ENCODE data around the gene FXYD2. TPM values are rescaled to one million over a fixed set of nuclear protein-coding genes. Genes with fewer than 3 reads are reported as not detected.

Gene FXYD2
- polyA plus RNA-seq, 1 donor = 316 TPM

DNA sequence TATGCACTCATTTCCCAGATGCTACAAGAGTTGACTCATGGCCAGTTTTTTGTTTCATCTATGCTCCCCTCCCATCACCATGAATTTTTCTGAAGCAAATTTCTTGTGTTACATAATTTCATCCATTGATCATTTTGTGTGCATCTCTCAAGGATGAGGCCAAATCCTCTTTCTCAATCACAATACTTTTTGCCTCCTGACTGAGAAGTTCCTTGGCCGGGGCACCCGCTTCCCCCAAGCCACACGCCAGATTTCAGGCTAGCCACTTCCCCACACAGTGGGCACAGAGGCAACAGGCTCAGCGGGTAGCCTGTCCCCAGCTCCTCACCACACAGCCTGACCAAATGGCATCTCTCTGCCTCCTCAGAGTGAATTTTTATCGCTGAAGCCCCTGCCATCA, 17.7 kb downstream of the FXYD2 start:
- DNase-seq = no peak

DNA sequence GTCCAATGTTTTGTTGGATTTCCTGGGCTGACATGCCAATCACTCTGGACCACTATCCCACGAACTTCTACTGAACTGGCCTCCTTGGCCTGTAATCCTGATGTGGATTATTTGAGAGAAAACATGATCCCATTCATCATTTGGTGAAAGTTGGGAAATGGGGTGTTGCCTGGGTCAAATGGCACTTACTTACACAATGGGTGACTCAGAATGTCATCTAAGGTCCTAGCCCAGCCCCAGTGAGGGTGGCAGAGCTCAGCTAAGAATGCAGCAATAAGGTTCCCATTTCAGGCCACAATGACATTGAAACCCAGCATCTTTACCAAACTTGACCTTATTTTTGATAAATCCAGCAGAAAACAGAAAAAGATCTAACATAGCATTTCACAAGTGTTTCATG, 19.5 kb downstream of the FXYD2 start:
- DNase-seq = no peak

DNA sequence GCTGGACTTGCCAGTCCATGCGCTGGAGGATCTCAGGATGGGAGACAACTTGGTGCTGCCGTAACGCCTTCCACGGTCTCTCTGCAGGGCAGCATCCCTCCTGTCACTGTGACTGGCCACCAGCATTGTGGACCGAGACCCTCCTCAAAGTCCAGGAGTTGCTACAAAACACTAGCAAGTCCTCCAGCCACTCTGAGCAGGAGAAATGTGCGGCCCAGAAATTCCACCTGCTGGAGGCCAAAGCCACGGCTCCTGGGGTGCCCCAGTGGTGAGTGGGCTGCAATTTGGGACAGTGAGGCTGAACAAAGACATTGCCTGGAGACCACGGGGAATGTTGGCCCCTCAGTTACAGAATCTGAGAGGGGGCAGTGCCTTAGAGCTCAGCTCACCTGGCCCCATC, 20.6 kb downstream of the FXYD2 start:
- no peak for DNase-seq

GRCh38 chr11:117799634-117800033, 24.9 kb downstream of the FXYD2 start:
- no peak for DNase-seq

GRCh38 chr11:117796872-117797529, 27.5 kb downstream of the FXYD2 start, which contains the start of gene DSCAML1:
TSS of gene DSCAML1 (minus strand) at chr11:117797216. CDS start at chr11:117797079, 137 bp downstream.
- no peak for DNase-seq

GRCh38 chr11:117796456-117796871, 28.1 kb downstream of the FXYD2 start:
- DNase-seq = no peak

GRCh38 chr11:117795638-117796455, 28.7 kb downstream of the FXYD2 start:
- DNase-seq = no peak

- no peak for DNase-seq
These were observed 29.5 kb downstream of the FXYD2 start for GRCh38 chr11:117794772-117795629.

GRCh38 chr11:117794135-117794534, 30.4 kb downstream of the FXYD2 start:
- DNase-seq = no peak

GRCh38 chr11:117793583-117793982, 31.0 kb downstream of the FXYD2 start:
- no peak for DNase-seq

DNA sequence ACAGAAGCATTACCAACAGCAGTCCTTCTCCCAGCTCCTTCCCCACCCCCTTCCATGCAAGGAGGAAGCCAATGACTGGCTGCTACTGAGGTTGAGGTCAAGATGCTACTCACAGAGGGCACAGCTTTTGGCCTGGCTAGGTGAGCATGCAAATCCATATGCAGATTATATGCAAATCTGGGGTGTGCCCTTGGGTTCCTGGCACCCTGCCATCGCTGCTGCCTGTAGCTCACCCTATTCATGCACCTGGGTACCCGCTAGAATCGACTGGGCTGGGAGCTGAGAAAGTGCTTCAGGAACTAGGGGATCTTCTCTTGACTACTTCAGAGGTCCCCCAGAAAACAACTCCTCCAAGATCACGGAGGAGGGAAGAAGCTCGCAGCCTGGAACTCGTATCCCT, 31.6 kb downstream of the FXYD2 start:
- no peak for DNase-seq

DNA sequence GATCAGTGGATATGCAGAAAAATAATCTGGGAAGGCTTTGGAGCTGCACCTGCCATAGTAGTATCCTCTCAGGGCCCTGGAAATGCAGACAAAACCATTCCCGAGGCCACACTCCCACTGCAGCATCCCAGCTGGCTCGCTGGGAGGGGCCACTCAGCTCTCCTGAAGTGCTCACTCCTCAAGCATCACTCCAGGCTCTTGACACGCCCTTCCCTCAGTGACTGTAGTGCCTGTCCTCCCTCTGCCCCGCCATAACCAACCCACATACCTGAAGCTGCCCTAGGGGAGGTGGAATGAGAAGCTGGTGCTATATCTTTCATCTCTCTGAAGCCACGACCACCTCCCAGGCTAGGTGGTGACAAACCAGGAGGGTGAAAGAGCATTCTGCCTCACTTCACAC, 32.3 kb downstream of the FXYD2 start:
- no peak for DNase-seq

- DNase-seq = no peak
These were observed 34.3 kb downstream of the FXYD2 start for GRCh38 chr11:117790279-117790678.

DNA sequence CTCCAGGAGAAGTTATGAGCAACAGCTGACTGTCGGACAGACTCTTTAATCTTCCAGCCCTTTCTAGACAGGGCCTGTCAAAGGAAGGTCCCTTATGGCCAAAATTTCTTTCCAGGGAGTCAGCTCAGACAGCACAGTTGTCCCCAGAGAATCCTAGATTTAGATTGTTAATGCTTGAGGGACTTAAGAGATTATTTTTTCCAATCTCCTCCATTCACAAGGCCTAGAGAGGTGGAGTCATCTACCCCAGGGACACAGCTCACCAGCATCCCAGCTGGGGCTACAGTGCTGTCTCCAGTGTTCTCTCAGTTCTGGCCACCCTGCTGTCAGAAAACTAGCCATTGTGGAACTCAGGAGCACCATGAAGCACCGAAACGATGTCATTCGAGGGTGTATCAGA, 35.3 kb downstream of the FXYD2 start:
- DNase-seq = no peak

GRCh38 chr11:117786135-117786870, 38.2 kb downstream of the FXYD2 start:
- no peak for DNase-seq

DNA sequence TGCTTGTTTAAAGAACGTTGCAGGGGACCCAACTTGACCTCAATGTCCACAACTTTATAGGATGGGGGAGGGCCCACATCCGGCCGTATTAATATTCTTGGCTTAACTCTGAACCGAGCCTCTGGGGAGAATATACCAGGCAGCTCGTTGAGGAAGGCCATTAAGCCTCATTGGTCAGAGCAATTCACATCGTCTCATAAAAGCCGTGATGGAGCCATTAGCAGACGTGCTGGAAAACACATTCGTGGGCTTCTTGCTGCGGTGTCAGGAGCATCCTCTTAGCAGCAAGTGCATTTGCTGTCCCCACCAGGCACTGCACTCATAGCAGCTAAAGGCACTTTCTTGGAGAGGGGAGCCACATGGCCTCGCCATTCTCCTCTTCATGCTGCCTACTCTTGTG, 42.4 kb downstream of the FXYD2 start:
- DNase-seq = no peak

DNA sequence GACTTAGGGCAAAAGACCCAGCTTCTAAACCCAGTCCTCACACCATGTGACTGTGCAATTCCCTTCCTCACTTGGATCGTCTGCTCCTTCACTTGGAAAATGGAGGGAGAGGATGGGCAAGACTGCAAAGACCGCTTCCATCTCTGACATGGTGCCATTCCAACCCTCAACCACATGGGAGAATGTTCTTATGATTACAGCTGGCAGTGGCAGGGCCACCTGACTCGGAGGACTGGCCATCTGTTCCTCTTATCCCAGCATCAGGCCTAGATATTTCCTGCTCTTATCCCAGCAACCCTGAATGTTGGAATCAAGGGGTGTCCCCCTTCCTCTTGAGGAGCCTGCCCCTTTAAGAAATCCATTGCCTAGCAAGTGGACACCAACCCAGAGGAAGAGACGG, 42.9 kb downstream of the FXYD2 start:
- DNase-seq = no peak

- DNase-seq = no peak
These were observed 44.1 kb downstream of the FXYD2 start for GRCh38 chr11:117780456-117780855.

DNA sequence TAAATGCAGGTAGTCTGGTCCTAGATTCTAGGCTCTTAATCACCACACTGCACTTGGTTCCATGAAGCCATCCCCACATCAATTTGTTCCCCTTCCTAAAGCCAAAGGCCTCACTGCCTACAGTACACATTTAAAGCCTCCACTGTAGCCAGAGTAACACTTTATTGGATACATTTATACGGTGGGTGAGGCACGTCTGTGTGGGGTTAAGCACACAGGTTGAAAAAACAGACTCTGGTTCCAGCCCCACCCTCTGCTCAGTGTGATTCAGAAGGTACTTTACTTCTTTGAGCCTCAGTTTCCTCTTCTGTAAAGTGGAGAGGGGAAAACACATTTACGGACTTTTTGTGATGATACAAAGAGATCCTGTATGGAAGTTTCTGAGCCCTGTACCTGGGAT, 50.0 kb downstream of the FXYD2 start:
- no peak for DNase-seq

GRCh38 chr11:117772360-117772759, 52.2 kb downstream of the FXYD2 start:
- DNase-seq = no peak

DNA sequence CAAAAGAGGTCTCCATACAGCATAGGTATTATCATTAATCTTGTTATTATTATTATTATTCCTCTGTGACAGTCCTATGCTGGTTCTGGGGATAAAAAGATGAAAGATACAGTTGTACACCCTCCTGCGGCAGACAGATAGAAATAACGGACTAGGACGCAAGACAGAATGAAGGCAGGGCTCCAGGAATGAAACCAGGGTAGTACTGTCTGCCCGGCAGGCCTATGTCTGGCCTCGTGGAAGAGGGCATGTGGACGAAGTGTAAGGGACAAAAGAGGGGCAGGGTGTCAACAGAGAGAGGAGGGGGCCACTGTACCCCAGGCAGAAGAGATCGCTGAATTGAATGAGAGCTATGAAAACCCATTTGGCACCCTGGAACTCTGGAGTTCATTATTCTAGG, 52.7 kb downstream of the FXYD2 start:
- no peak for DNase-seq

DNA sequence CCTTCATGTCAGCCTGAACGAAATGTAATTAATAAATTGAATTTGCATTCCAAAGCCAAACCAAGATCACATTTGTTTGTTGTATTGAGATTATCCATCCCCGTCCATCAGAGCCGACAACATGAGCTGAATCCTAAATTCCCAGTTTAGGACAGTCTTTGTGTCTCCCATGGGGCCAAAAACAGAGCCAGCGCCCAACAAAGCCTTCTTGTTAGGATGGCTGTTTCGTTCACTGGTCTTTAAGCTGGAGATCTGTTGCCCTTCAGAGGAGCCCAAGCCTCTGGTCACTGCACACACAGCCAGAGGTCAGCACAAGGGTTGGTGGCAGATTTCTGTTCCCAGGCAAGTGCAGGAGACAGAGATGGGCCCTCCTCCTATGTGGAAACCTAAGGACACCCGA, 53.3 kb downstream of the FXYD2 start:
- DNase-seq = no peak
